ENCODE results near the gene DENND2A. TPM values are rescaled to one million over a fixed set of nuclear protein-coding genes. Genes with fewer than 3 reads are reported as not detected.

Gene DENND2A
- total RNA-seq, 2 donors from 2014 or later, result 7.4 to 9.2 TPM

GRCh38 chr7:140684066-140684950 lies 43.7 kb upstream of the DENND2A start:
- H3K4me3 ChIP-seq, result no peak overlapping the region
- intact Hi-C loops (cut with DNase I), result no loop called here
- no peaks in the 10 kb centered on the region for H3K9me3 ChIP-seq
- H3K27ac ChIP-seq, result no peak overlapping the region
- H3K27me3 ChIP-seq, result no peaks in the 10 kb centered on the region
- DNase-seq, result no peak
- no peaks in the 10 kb centered on the region for H3K36me3 ChIP-seq
- no peak for TF ChIP-seq CTCF (IDR thresholded peaks at IDR 0.05)
- H3K9ac ChIP-seq (ENCODE audit: low read depth in 2 of 2, low read length in 2 of 2), result no peak overlapping the region
- no peaks in the 10 kb centered on the region for H3K4me1 ChIP-seq

- no peak for DNase-seq
- H3K9me3 ChIP-seq, result no peaks in the 10 kb centered on the region
Measured at GRCh38 chr7:140683657-140684056, 43.0 kb upstream of the DENND2A start.

GRCh38 chr7:140681766-140682165 lies 41.2 kb upstream of the DENND2A start:
- Histone ChIP-seq H3K27ac (no peak overlapping the region), H3K36me3 (no peaks in the 10 kb centered on the region), H3K9me3 (no peaks in the 10 kb centered on the region), H3K4me3 (no peak overlapping the region), H3K4me1 (no peaks in the 10 kb centered on the region), H3K9ac (ENCODE audit: low read depth in 2 of 2, low read length in 2 of 2) (no peak overlapping the region), H3K27me3 (no peaks in the 10 kb centered on the region)
- intact Hi-C loops (cut with DNase I), result no loop called here
- no peak for DNase-seq
- TF ChIP-seq CTCF (IDR thresholded peaks at IDR 0.05), result no peak

More at GRCh38 chr7:140683657-140684056, 43.0 kb upstream of the DENND2A start:
- TF ChIP-seq CTCF (IDR thresholded peaks at IDR 0.05), result no peak
- H3K27ac ChIP-seq, result no peak overlapping the region
- no peaks in the 10 kb centered on the region for H3K4me1 ChIP-seq
- H3K4me3 ChIP-seq, result no peak overlapping the region
- no peak overlapping the region for H3K9ac ChIP-seq (ENCODE audit: low read depth in 2 of 2, low read length in 2 of 2)
- intact Hi-C loops (cut with DNase I), result no loop called here
- no peaks in the 10 kb centered on the region for H3K27me3 ChIP-seq
- no peaks in the 10 kb centered on the region for H3K36me3 ChIP-seq

- H3K27ac ChIP-seq, result no peak overlapping the region
- no peak for TF ChIP-seq CTCF (IDR thresholded peaks at IDR 0.05)
- no peaks in the 10 kb centered on the region for H3K36me3 ChIP-seq
- intact Hi-C loops (cut with DNase I), result no loop called here
- H3K9ac ChIP-seq (ENCODE audit: low read depth in 2 of 2, low read length in 2 of 2), result no peak overlapping the region
- no peaks in the 10 kb centered on the region for H3K9me3 ChIP-seq
- H3K4me3 ChIP-seq, result no peak overlapping the region
- DNase-seq, result no peak
- no peaks in the 10 kb centered on the region for H3K27me3 ChIP-seq
- no peaks in the 10 kb centered on the region for H3K4me1 ChIP-seq
Measured at GRCh38 chr7:140680886-140681285, 40.3 kb upstream of the DENND2A start.

- no peak for TF ChIP-seq CTCF (IDR thresholded peaks at IDR 0.05)
- no peak for DNase-seq
- Histone ChIP-seq H3K27ac (no peak overlapping the region), H3K4me1 (peaks cover 14% of the 10 kb centered on the region), H3K27me3 (no peaks in the 10 kb centered on the region), H3K9me3 (no peaks in the 10 kb centered on the region), H3K36me3 (no peaks in the 10 kb centered on the region), H3K9ac (ENCODE audit: low read depth in 2 of 2, low read length in 2 of 2) (no peak overlapping the region), H3K4me3 (no peak overlapping the region)
- intact Hi-C loops (cut with DNase I), result loop anchor here (10.0 kb wide), 1 partner anchor 306 kb away; no protein-coding TSS in a partner anchor
Measured at GRCh38 chr7:140679186-140679585, 38.6 kb upstream of the DENND2A start.
